ENCODE measurements around the gene CACNA1F. TPM values are rescaled to one million over a fixed set of nuclear protein-coding genes. Genes with fewer than 3 reads are reported as not detected.

CACNA1F gene
- total and polyA plus RNA-seq, 9 of the 15 experiments (the other 6 are each of a cell fraction or from before 2014, with no cell fraction given), result under 0.01 to 0.41 (median 0.03) TPM; not detected in 3

DNA sequence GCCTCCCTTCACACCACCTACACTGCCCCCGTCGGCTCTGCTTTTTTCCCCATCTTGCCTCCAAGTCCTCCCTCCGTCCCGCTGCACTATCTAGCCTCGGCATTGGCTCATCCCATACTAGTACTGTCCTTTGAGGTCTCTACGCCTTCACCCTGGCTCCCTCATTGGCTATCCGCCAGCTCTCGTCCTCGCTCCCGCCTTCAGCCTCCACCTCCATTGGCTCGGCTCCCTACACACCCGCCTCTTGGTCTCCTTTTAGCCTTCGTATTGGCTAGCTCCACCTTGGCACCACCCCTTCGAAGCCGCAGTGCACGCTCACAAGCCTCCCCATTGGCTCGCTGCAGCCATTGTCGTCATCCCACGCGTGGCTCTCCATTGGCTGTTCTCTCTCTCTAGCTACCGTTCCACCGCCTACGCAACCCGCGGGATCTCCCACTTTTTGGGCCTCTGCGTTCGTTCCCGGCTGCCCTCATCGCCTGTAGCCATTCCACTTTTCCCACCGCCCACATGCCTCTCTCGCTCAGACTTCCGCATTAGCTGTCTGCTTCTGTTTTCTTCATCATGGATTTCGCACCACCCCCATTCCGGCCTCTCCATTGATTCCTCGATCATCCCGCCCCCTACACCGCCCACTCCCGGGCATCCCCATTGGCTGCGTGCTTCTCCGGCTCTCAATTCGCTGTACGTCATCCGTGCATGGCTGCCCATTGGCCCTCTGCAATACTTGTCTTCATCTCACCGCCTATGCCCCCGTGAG is 36.0 kb upstream of the CACNA1F start (continued):
- no peak for TF ChIP-seq PHF21A (IDR thresholded peaks at IDR 0.05; ENCODE audit: borderline replicate concordance, low read depth)
- no peak for TF ChIP-seq RBM39 (optimal IDR thresholded peaks at IDR 0.05; ENCODE audit: low read depth, low read length)
- no peak for TF ChIP-seq ZC3H4 (CRISPR knock-in tag; IDR thresholded peaks at IDR 0.05; ENCODE audit: borderline replicate concordance)
- TF ChIP-seq MYNN (IDR thresholded peaks at IDR 0.05), result no peak
- no peak for TF ChIP-seq MYNN (CRISPR knock-in tag; IDR thresholded peaks at IDR 0.05)
- TF ChIP-seq ZFX (CRISPR knock-in tag; IDR thresholded peaks at IDR 0.05), result no peak
- TF ChIP-seq JUNB (CRISPR knock-in tag; conservative IDR thresholded peaks at IDR 0.05), result no peak
- no peak for TF ChIP-seq ZNF3 (CRISPR knock-in tag; IDR thresholded peaks at IDR 0.05)
- TF ChIP-seq MAZ (CRISPR knock-in tag; conservative IDR thresholded peaks at IDR 0.05 in 1 of 2, IDR thresholded peaks at IDR 0.05 in 1 of 2), result no peak
- TF ChIP-seq GATA2 (CRISPR knock-in tag; IDR thresholded peaks at IDR 0.05), result no peak
- TF ChIP-seq SAP30 (IDR thresholded peaks at IDR 0.05; ENCODE audit: borderline replicate concordance, insufficient read depth, low read depth, low read length, poor library complexity, severe bottlenecking), result no peak
- TF ChIP-seq HOXB6 (CRISPR knock-in tag; IDR thresholded peaks at IDR 0.05; ENCODE audit: borderline replicate concordance), result no peak
- no peak for TF ChIP-seq E2F3 (CRISPR knock-in tag; IDR thresholded peaks at IDR 0.05)
- TF ChIP-seq RFX7 (CRISPR knock-in tag; IDR thresholded peaks at IDR 0.05), result no peak
- TF ChIP-seq, protein P1, sequence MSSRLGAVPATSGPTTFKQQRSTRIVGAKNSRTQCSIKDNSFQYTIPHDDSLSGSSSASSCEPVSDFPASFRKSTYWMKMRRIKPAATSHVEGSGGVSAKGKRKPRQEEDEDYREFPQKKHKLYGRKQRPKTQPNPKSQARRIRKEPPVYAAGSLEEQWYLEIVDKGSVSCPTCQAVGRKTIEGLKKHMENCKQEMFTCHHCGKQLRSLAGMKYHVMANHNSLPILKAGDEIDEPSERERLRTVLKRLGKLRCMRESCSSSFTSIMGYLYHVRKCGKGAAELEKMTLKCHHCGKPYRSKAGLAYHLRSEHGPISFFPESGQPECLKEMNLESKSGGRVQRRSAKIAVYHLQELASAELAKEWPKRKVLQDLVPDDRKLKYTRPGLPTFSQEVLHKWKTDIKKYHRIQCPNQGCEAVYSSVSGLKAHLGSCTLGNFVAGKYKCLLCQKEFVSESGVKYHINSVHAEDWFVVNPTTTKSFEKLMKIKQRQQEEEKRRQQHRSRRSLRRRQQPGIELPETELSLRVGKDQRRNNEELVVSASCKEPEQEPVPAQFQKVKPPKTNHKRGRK (tag; IDR thresholded peaks at IDR 0.05), result no peak
- TF ChIP-seq MBD2 (IDR thresholded peaks at IDR 0.05; ENCODE audit: borderline replicate concordance, low read depth), result peak; percentile 97
- no peak for TF ChIP-seq MEF2D (tag; conservative IDR thresholded peaks at IDR 0.05; ENCODE audit: low read depth)
- no peak for TF ChIP-seq TFAM (CRISPR knock-in tag; conservative IDR thresholded peaks at IDR 0.05)
- no peak for TF ChIP-seq RBM22 (IDR thresholded peaks at IDR 0.05; ENCODE audit: low read depth, low read length, poor library complexity, severe bottlenecking)
- TF ChIP-seq, protein P2, sequence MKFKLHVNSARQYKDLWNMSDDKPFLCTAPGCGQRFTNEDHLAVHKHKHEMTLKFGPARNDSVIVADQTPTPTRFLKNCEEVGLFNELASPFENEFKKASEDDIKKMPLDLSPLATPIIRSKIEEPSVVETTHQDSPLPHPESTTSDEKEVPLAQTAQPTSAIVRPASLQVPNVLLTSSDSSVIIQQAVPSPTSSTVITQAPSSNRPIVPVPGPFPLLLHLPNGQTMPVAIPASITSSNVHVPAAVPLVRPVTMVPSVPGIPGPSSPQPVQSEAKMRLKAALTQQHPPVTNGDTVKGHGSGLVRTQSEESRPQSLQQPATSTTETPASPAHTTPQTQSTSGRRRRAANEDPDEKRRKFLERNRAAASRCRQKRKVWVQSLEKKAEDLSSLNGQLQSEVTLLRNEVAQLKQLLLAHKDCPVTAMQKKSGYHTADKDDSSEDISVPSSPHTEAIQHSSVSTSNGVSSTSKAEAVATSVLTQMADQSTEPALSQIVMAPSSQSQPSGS (CRISPR knock-in tag; IDR thresholded peaks at IDR 0.05), result no peak
- TF ChIP-seq SP2 (IDR thresholded peaks at IDR 0.05; ENCODE audit: extremely low read depth, low read depth, low read length, poor library complexity, severe bottlenecking), result peak; percentile 68
- TF ChIP-seq TBL1XR1 (IDR thresholded peaks at IDR 0.05; ENCODE audit: low read length in 2 of 2), result no peak
- peak; percentile 20; the same call in 1 of the 2 replicates for TF ChIP-seq RFX5 (IDR thresholded peaks at IDR 0.05; ENCODE audit: low read depth, low read length)
- TF ChIP-seq ILF3 (IDR thresholded peaks at IDR 0.05; ENCODE audit: borderline replicate concordance), result no peak
- no peak for TF ChIP-seq ZNF668 (CRISPR knock-in tag; IDR thresholded peaks at IDR 0.05)
- no peak for TF ChIP-seq RBM14 (IDR thresholded peaks at IDR 0.05; ENCODE audit: borderline replicate concordance, insufficient read depth, low read depth, low read length)
- TF ChIP-seq NCOR1 (IDR thresholded peaks at IDR 0.05), result no peak
- TF ChIP-seq HDAC1 (IDR thresholded peaks at IDR 0.05), result peak in 1 of 2 experiments; percentile 42; a peak in 1 of 4 replicates
